ENCODE measurements around the gene PTCH1.
A peak's percentile ranks its signal among the peaks of the same experiment; 100 is the strongest.

Gene PTCH1

DNA sequence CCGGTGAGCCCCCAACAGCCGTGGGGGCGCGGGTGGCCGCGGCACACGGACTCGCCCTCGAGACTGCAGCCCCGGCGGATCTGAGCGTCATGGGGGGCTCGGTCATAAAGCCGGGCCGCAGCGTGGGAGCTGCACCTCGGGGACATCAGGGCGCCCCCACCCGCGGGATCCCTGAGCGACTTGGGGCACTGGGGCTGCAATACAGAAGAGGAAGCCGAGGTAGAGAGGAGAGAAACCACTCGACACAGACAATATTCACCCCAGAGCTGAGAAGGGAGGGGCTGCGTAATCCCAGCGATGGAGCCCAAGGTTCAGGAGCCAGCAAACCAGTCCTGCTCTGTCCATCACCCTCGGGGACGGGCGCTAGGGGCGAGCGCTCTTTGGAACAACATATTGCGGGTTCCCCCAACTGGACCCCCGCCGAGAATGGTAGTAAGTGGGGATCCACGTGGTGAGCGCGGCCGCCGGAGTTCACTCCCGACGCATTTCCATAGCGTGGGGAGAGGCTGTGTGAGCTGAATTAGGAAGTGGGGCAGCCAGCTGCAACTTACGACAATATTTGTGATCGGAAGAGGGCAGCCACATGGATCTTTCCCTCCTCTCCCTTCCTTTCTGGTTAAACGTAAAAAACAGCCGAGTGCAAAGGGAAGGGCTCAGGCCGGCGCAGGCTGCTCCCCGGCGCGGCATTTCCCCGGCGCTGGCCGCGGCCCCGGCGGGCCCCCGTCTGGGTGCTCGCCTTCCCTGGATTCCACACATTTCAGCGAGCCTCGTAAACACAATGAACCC lies 9.9 kb downstream of the PTCH1 start:
- CTCF ChIA-PET = no interaction called here
- H3K4me3 ChIP-seq (ENCODE audit: low read depth, low read length) = peak overlapping the region; percentile 86
- no peak for DNase-seq (ENCODE audit: low read depth, low spot score)
- POLR2A ChIA-PET = interaction anchor here (0.6 kb wide), 1 partner anchor 125 kb away, joined by 4 read pairs; no protein-coding TSS in a partner anchor
- TF ChIP-seq, protein P1, sequence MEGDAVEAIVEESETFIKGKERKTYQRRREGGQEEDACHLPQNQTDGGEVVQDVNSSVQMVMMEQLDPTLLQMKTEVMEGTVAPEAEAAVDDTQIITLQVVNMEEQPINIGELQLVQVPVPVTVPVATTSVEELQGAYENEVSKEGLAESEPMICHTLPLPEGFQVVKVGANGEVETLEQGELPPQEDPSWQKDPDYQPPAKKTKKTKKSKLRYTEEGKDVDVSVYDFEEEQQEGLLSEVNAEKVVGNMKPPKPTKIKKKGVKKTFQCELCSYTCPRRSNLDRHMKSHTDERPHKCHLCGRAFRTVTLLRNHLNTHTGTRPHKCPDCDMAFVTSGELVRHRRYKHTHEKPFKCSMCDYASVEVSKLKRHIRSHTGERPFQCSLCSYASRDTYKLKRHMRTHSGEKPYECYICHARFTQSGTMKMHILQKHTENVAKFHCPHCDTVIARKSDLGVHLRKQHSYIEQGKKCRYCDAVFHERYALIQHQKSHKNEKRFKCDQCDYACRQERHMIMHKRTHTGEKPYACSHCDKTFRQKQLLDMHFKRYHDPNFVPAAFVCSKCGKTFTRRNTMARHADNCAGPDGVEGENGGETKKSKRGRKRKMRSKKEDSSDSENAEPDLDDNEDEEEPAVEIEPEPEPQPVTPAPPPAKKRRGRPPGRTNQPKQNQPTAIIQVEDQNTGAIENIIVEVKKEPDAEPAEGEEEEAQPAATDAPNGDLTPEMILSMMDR (IDR thresholded peaks at IDR 0.05; ENCODE audit: insufficient read depth, low read length, missing control alignments) = peak; percentile 0

DNA sequence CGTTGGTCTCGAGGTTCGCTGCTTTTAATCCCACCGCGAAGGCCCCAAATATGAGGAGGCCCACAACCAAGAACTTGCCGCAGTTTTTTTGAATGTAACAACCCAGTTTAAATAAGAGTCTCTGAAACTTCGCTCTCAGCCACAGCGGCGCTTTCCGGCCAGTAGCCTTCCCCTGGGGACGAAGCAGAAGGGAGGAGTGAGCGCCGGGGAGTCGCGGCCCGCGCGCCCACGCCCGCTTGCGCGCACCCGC lies 10.4 kb downstream of the PTCH1 start:
- ChIA-PET CTCF (no interaction called here), POLR2A (no interaction called here)
- DNase-seq (ENCODE audit: low read depth, low spot score) = no peak
- TF ChIP-seq, protein P1 (IDR thresholded peaks at IDR 0.05; ENCODE audit: insufficient read depth, low read length, missing control alignments) = no peak
- H3K4me3 ChIP-seq (ENCODE audit: low read depth, low read length) = peak overlapping the region; percentile 86

DNA sequence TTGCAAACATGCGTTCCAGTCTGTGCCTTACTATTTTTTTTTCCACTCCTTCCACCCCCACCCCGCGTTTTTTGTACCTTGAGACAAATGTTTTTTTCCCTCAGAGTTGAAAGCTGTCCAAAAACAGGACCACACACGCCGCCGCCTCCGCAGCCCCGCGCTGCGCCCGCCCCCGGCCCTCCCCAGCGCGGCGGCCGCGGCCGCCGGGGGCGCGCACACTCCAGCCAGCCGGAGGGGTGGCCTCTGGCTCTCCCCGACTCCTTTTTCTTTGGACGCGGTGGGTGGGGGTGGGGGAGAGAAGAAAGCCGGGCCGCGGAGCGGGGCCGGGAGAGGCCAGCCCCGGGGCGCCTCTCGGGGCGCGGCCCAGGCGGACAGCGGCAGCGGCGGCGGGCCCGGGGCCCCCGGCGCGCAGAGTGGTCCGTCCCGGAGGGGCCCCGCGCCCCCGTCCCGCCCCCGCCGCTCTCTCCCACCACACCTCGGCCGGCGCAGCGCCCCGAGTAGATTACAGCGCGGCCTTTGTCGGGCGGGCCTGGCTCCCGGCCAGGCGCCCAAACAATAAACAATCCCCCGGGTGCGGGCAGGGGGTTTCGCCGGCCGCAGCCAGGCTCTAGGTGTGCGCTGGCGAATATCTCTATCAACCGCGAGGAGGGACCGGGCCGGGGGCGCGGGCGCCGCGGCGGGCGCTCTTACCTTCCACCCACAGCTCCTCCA lies 10.9 kb downstream of the PTCH1 start:
- ChIA-PET POLR2A (no interaction called here), CTCF (no interaction called here)
- TF ChIP-seq, protein P1 (IDR thresholded peaks at IDR 0.05; ENCODE audit: insufficient read depth, low read length, missing control alignments) = no peak
- H3K4me3 ChIP-seq (ENCODE audit: low read depth, low read length) = peak overlapping the region; percentile 86
- no peak for DNase-seq (ENCODE audit: low read depth, low spot score)

DNA sequence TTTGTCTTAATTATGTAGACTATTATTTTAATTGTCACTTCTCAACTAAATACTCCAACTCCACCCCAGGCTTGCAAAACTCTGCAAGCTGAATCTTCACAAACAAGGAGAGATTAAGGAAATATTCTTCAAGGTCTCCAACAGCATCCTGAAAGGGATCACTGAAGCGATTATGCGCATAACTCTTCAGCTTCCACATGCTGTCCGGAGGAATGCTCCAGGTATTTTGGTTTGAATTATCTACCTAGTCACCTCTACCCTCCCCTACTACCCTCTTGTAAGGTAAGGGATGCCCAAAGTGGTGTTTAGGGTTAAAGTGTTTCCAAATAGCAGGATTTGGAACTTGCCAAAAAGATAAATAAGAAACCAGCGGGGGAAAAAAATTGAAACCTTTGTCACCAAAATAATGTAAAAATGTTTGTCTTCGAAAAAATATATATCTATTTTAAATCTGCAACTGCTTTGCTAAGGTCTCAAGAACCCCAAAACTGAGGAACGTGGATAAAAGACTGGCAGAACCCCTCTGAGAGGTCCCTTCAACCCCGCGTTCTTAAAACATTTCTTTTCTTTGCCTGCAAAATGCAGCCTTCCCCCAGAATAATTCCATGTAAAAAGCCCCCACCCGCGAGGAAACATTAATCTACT lies 11.6 kb downstream of the PTCH1 start:
- ChIA-PET POLR2A (no interaction called here), CTCF (no interaction called here)
- TF ChIP-seq, protein P1 (IDR thresholded peaks at IDR 0.05; ENCODE audit: insufficient read depth, low read length, missing control alignments) = no peak
- DNase-seq (ENCODE audit: low read depth, low spot score) = no peak
- peak overlapping the region; percentile 86 for H3K4me3 ChIP-seq (ENCODE audit: low read depth, low read length)

DNA sequence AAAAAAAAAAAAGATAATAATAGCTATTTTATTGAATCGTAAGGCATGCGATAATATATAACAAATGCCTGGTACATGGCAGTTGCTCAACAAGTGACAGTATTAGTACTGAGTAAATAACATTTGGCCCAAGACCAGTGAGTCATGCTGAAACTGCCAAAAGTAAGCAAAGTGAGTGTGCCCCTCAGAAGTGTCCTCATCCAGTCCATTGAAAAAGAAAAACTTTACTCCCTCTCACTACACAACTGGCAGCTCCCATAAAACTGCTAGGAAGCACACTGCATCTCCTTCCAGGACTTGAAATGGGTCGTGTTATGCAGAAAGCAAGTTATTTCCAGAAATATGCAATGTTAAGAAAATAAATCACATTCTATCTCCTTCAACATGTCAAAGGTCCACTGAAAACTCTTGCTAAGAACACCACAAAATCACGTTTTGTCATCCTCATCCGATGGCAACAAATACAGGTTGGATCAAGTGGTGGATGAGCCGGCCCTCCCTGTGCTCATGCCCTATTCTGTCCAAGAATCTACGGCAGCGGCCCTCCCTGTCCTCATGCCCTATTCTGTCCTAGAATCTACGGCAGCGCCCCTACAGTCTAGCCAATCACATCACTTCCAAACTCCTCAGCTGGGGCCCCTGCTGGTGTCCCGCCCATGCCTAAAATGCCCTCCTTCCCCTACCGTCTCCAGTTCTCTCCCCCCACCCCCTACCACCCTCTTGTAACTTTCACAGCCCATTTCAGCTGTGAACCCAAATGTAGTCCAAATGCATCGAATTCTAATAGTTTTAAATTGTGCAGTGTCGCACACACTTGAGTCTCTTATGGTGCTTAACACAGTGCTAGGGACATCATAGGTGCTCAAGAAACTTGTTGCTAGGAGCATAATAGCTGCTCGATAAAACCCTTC lies 12.5 kb downstream of the PTCH1 start:
- CTCF ChIA-PET = interaction anchor here (0.6 kb wide), 1 partner anchor 56 kb away, joined by 3 read pairs; no protein-coding TSS in a partner anchor
- DNase-seq (ENCODE audit: low read depth, low spot score) = no peak
- peak overlapping the region; percentile 13 for H3K4me3 ChIP-seq (ENCODE audit: low read depth, low read length)
- POLR2A ChIA-PET = no interaction called here
- TF ChIP-seq, protein P1 (IDR thresholded peaks at IDR 0.05; ENCODE audit: insufficient read depth, low read length, missing control alignments) = peak; percentile 17

Measured in AG04449 (cell line).